Right lobe of liver (tissue), 6 donors: ENCODE results near the gene FHIT. TPM values are rescaled to one million over a fixed set of nuclear protein-coding genes. Genes with fewer than 3 reads are reported as not detected.

Source experiments
- ATAC-seq, 4 donors: fragments of 200-7000 bp; cut with Tn5 transposase; one replicate each; pipeline ENCODE4 v1.9.1; 2020; ENCODE audit warnings: mild to moderate bottlenecking in 4 of 4, moderate library complexity in 4 of 4
- DNase-seq, 3 donors: peaks; one replicate each; pipeline ENCODE4 v3.0.0-alpha.2; 2020
- H3K27ac ChIP-seq, 3 donors: fragments of 200-600 bp; one replicate each; pipeline ENCODE4 v1.8.0; 2022
- H3K27me3 ChIP-seq, 2 donors: fragments of 200-600 bp; one replicate each; pipeline ENCODE4 v1.8.0; 2022
- H3K36me3 ChIP-seq, 4 donors: fragments of 200-600 bp; sonication (generic) in 1 of 4; one replicate each; pipeline versions ENCODE4 v1.5.1 to v1.8.0; 2017 to 2022; ENCODE audit warnings: control low read depth in 1 of 4
- H3K4me1 ChIP-seq, 4 donors: fragments of 200-600 bp; sonication (generic) in 1 of 4; one replicate each; pipeline versions ENCODE4 v1.5.1 to v1.8.0; 2017 to 2022; ENCODE audit warnings: control low read depth in 1 of 4
- H3K4me3 ChIP-seq, 3 donors: fragments of 200-600 bp; one replicate each; pipeline ENCODE4 v1.8.0; 2022
- H3K9me3 ChIP-seq, 4 donors: fragments of 200-600 bp; sonication (generic) in 1 of 4; one replicate each; pipeline versions ENCODE4 v1.5.1 to v1.8.0; 2017 to 2022; ENCODE audit warnings: control low read depth in 1 of 4
- CTCF ChIP-seq, 4 donors: fragments of 200-600 bp in 3 of 4; fragments of 450-650 bp in 1 of 4; IDR thresholded peaks; one replicate each; pipeline versions ENCODE4 v1.5.1 to v1.8.0; 2016 to 2022; ENCODE audit warnings: antibody characterized with exemption in 4 of 4, mild to moderate bottlenecking in 2 of 4
- POLR2A ChIP-seq: fragments of 450-650 bp; IDR thresholded peaks from one replicate; pipeline ENCODE4 v1.6.1; 2017; ENCODE audit warnings: antibody characterized with exemption, mild to moderate bottlenecking
- WGBS: methylation state at CpG from one replicate; pipeline ENCODE4 v1.1.6; 2018; ENCODE audit warnings: low coverage, low lambda C conversion rate; ENCODE audit not compliant: insufficient coverage; ENCODE audit errors: missing lambda C conversion rate; 5-methylcytosine and 5-hydroxymethylcytosine counted together
- intact Hi-C, 2 donors: fragments of 100-400 bp; cut with DNase I; formaldehyde crosslinking; loops; one replicate each; pipeline versions ENCODE4 v1.11.2 to v1.14.1; 2022
- total RNA-seq, 6 experiments: library from RNA; depleted of rRNA in 2 of 6; stranded (reverse); fragments of >200 nt in 2 of 6; fragmentation: NEBNext Ultra II Directional in 3 of 6; extraction: Animal tissue kit (Norgen Biotek cat#: 25700) in 3 of 6; gene quantifications; one replicate each; pipeline versions ENCODE4 v1.1.0 to v1.2.4, GENCODE V29; 2016 to 2023
- donor health status: DM: no; HTN: yes; CAD: no.
- donor health status: DM: no; HTN: no; CAD: no.
- donor health status: DM: no; HTN: no; CAD: no.
- donor health status: DM: no; HTN: yes; CAD: no.
- donor health status: DM: no; HTN: yes; CAD: no.

Gene FHIT
- total RNA-seq, 6 experiments from 2014 or later: 6.6 to 11.2 (median 8.0) TPM

GRCh38 chr3:60792249-60792852, 458.9 kb downstream of the FHIT start:
- DNase-seq (no peak), ATAC-seq (peak in 3 of 4 donors; percentile 7 to 75 (median 47))
- no peaks in the 10 kb centered on the region for H3K27me3 ChIP-seq
- whole genome bisulfite sequencing: 55% methylated on average over 3 of the region's 3 CpGs
- H3K36me3 ChIP-seq: no peaks in the 10 kb centered on the region
- no peaks in the 10 kb centered on the region for H3K4me1 ChIP-seq
- H3K4me3 ChIP-seq: no peak overlapping the region
- TF ChIP-seq CTCF (IDR thresholded peaks at IDR 0.05): no peak
- TF ChIP-seq POLR2A: no peak
- H3K27ac ChIP-seq: no peak overlapping the region
- no peaks in the 10 kb centered on the region for H3K9me3 ChIP-seq
- intact Hi-C loops: no loop called here

GRCh38 chr3:60788185-60788584, 463.1 kb downstream of the FHIT start:
- Histone ChIP-seq H3K27me3 (no peaks in the 10 kb centered on the region), H3K4me1 (no peaks in the 10 kb centered on the region), H3K4me3 (no peak overlapping the region), H3K9me3 (no peaks in the 10 kb centered on the region), H3K36me3 (no peaks in the 10 kb centered on the region), H3K27ac (no peak overlapping the region)
- intact Hi-C loops: no loop called here
- DNase-seq (no peak), ATAC-seq (no peak)
- WGBS: 86% methylated on average over 3 of the region's 3 CpGs
- TF ChIP-seq CTCF (IDR thresholded peaks at IDR 0.05) (no peak), POLR2A (no peak)

- WGBS: 94% methylated on average over 1 of the region's 1 CpG
- TF ChIP-seq POLR2A (no peak), CTCF (IDR thresholded peaks at IDR 0.05) (no peak)
- Histone ChIP-seq H3K27me3 (no peaks in the 10 kb centered on the region), H3K9me3 (no peaks in the 10 kb centered on the region), H3K27ac (no peak overlapping the region), H3K36me3 (no peaks in the 10 kb centered on the region), H3K4me1 (no peaks in the 10 kb centered on the region), H3K4me3 (no peak overlapping the region)
- intact Hi-C loops: no loop called here
- no peak for ATAC-seq
- no peak for DNase-seq
Observed at GRCh38 chr3:60781935-60782334, 469.3 kb downstream of the FHIT start.

- ATAC-seq (no peak), DNase-seq (no peak)
- TF ChIP-seq POLR2A (no peak), CTCF (IDR thresholded peaks at IDR 0.05) (no peak)
- 96% methylated on average over 4 of the region's 7 CpGs for WGBS
- Histone ChIP-seq H3K27ac (no peak overlapping the region), H3K9me3 (no peaks in the 10 kb centered on the region), H3K36me3 (no peaks in the 10 kb centered on the region), H3K4me3 (no peak overlapping the region), H3K27me3 (no peaks in the 10 kb centered on the region), H3K4me1 (no peaks in the 10 kb centered on the region)
- intact Hi-C loops: no loop called here
Observed at GRCh38 chr3:60779637-60780036, 471.6 kb downstream of the FHIT start.

- no peaks in the 10 kb centered on the region for H3K27me3 ChIP-seq
- intact Hi-C loops: no loop called here
- no peaks in the 10 kb centered on the region for H3K36me3 ChIP-seq
- no peak overlapping the region for H3K4me3 ChIP-seq
- no peaks in the 10 kb centered on the region for H3K4me1 ChIP-seq
- 92% methylated on average over 1 of the region's 2 CpGs for WGBS
- no peak overlapping the region for H3K27ac ChIP-seq
- DNase-seq (no peak), ATAC-seq (no peak)
- TF ChIP-seq CTCF (IDR thresholded peaks at IDR 0.05) (no peak), POLR2A (no peak)
- no peaks in the 10 kb centered on the region for H3K9me3 ChIP-seq
Observed at GRCh38 chr3:60775985-60776384, 475.3 kb downstream of the FHIT start.
